HEK293T (cell line): ENCODE results near the gene CCM2.
"Not testable (repeated sequence)": the region's sequence is repeated elsewhere in the genome, so short reads cannot be mapped to it uniquely, and the experiment has no call there.

Experiments
- CTCF ChIA-PET: fragments of 350-600 bp; formaldehyde crosslinking; extraction: SDS; loops from one replicate; lab custom pipeline; 2021; ENCODE audit warnings: antibody characterized with exemption, inconsistent platforms; lab: Yijun Ruan, JAX
- POLR2A ChIA-PET: fragments of 350-600 bp; formaldehyde crosslinking; extraction: SDS; loops from one replicate; lab custom pipeline; 2020; ENCODE audit warnings: antibody characterized with exemption, inconsistent platforms; lab: Yijun Ruan, JAX
- DNase-seq: peaks from one replicate; pipeline ENCODE4 v3.0.0; 2012; ENCODE audit warnings: mixed read lengths; ENCODE audit errors: extremely low spot score
- ARNT ChIP-seq: fragments of 450-650 bp; IDR thresholded peaks from 2 replicates; pipeline ENCODE4 v1.6.1; 2017; ENCODE audit warnings: mild to moderate bottlenecking
- BHLHE40 ChIP-seq: fragments of 450-650 bp; IDR thresholded peaks from 2 replicates; pipeline ENCODE4 v1.6.1; 2016; ENCODE audit warnings: mild to moderate bottlenecking, moderate library complexity, borderline replicate concordance
- CTBP1 ChIP-seq: fragments of 450-650 bp; IDR thresholded peaks from 2 replicates; pipeline ENCODE4 v1.6.1; 2016; ENCODE audit warnings: borderline replicate concordance
- ELF4 ChIP-seq: fragments of 450-650 bp; IDR thresholded peaks from 2 replicates; pipeline ENCODE4 v1.6.1; 2017; ENCODE audit warnings: antibody characterized with exemption
- FOXA1 ChIP-seq: fragments of 450-650 bp; IDR thresholded peaks from 2 replicates; pipeline ENCODE4 v1.6.1; 2016; ENCODE audit warnings: mild to moderate bottlenecking
- FOXK2 ChIP-seq: fragments of 450-650 bp; IDR thresholded peaks from 2 replicates; pipeline ENCODE4 v1.6.1; 2016; ENCODE audit warnings: mild to moderate bottlenecking
- FOXM1 ChIP-seq: fragments of 450-650 bp; IDR thresholded peaks from 2 replicates; pipeline ENCODE4 v1.6.1; 2017; ENCODE audit warnings: mild to moderate bottlenecking, borderline replicate concordance
- HDGF ChIP-seq: fragments of 450-650 bp; IDR thresholded peaks from 2 replicates; pipeline ENCODE4 v1.6.1; 2017; ENCODE audit warnings: antibody characterized with exemption, borderline replicate concordance
- L3MBTL2 ChIP-seq: fragments of 450-650 bp; conservative IDR thresholded peaks from 2 replicates; pipeline ENCODE4 v1.6.1; 2016; ENCODE audit warnings: mild to moderate bottlenecking
- LEF1 ChIP-seq: fragments of 450-650 bp; IDR thresholded peaks from 2 replicates; pipeline ENCODE4 v1.6.1; 2017; ENCODE audit warnings: mild to moderate bottlenecking, borderline replicate concordance
- NFRKB ChIP-seq: fragments of 450-650 bp; IDR thresholded peaks from 2 replicates; pipeline ENCODE4 v1.6.1; 2016; ENCODE audit warnings: mild to moderate bottlenecking, moderate library complexity
- SP1 ChIP-seq: fragments of 450-650 bp; IDR thresholded peaks from 2 replicates; pipeline ENCODE4 v1.6.1; 2017
- SUZ12 ChIP-seq: fragments of 450-650 bp; IDR thresholded peaks from 2 replicates; pipeline ENCODE4 v1.6.1; 2016; ENCODE audit warnings: mild to moderate bottlenecking
- TARDBP ChIP-seq: fragments of 450-650 bp; IDR thresholded peaks from 2 replicates; pipeline ENCODE4 v1.6.1; 2016
- ZNF384 ChIP-seq: fragments of 450-650 bp; IDR thresholded peaks from 2 replicates; pipeline ENCODE4 v1.6.1; 2016
- TF ChIP-seq, protein P1 (sequence below): fragments of 450-650 bp; IDR thresholded peaks from 2 replicates; pipeline ENCODE4 v1.6.1; 2016

CCM2 gene

DNA sequence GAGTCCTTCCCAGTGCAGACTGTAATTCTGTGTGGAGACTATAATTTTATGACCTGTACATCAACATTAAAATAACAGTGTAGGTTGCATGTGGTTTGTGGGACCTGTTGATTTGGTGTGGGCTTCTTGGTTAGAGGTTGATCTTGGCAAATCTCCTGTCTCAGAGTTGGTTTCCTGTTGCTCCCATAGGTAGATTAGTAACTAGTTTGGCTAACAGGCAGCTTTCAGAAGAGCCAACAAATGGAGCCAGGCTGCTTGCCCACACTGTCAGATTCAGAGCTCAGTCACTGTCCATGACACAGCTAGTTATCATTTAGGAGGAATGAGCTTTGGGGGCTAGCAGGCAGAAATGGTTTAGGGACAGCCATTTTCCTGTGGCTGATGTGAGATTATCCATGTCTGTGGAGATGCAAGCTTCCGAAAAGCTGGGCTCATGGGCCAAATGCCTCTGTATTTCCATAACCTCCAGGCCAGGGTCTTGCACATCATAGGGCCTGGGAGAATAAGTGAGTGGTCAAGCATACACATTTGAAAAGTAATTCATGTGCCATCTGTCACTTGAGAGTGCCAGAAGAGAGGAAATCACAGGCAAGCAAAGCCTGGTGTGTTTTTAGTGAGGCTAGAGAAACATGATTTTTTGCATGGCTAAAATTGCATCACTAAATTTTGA, 33.4 kb downstream of the CCM2 start:
- CTCF ChIA-PET, result no interaction called here
- POLR2A ChIA-PET, result interaction anchor here (0.9 kb wide), 1 partner anchor 78 kb away, joined by 7 read pairs; the partner anchor contains the start of gene TBRG4
- DNase-seq, result no peak

DNA sequence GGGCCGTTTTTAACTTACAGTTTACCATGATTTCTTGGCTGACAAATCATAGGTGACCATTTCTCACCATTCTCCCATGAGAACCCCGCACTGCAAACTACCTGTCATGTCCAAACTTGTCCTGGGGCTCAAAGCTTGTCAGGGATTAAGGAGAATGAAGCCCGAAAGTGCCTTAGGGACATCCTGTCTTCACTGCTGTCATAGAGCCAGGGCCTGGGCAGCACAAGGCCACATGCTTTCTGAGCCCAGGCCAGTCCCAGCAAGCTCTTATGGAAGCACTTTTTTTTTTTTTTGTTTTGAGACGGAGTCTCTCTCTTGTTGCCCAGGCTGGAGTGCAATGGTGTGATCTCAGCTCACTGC, 33.9 kb downstream of the CCM2 start:
- no peak for DNase-seq
- no peak for TF ChIP-seq SP1
- TF ChIP-seq ARNT, result no peak
- no peak for TF ChIP-seq SUZ12
- TF ChIP-seq, protein P1, sequence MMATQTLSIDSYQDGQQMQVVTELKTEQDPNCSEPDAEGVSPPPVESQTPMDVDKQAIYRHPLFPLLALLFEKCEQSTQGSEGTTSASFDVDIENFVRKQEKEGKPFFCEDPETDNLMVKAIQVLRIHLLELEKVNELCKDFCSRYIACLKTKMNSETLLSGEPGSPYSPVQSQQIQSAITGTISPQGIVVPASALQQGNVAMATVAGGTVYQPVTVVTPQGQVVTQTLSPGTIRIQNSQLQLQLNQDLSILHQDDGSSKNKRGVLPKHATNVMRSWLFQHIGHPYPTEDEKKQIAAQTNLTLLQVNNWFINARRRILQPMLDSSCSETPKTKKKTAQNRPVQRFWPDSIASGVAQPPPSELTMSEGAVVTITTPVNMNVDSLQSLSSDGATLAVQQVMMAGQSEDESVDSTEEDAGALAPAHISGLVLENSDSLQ, result no peak
- TF ChIP-seq HDGF, result no peak
- TF ChIP-seq FOXK2, result no peak
- no peak for TF ChIP-seq TARDBP
- POLR2A ChIA-PET, result interaction anchor here (0.9 kb wide), 1 partner anchor 78 kb away, joined by 7 read pairs; the partner anchor contains the start of gene TBRG4
- CTCF ChIA-PET, result no interaction called here

More for the DNA sequence above, 33.4 kb downstream of the CCM2 start:
- TF ChIP-seq ELF4 (no peak), ARNT (no peak), SP1 (no peak), FOXA1 (no peak), SUZ12 (no peak), BHLHE40 (no peak), NFRKB (no peak), HDGF (no peak), LEF1 (no peak), CTBP1 (no peak), FOXM1 (no peak), TARDBP (no peak)
- TF ChIP-seq, protein P1, result no peak

DNA sequence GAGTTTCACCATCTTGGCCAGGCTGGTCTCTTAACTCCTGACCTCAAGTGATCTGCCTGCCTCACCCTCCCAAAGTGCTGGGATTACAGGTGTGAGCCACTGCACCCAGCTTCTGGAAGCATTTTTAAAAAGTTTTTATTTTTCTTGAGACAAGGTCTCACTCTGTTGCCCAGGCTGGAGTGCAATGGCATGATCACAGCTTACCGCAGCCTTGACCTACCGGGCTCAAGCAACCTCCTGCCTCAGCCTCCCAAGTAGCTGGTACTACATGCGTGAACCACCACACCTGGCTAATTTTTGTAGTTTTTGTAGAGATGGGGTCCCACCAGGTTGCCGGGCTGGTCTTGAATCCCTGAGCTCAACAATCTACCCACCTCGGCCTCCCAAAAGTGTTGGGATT, 34.7 kb downstream of the CCM2 start:
- POLR2A ChIA-PET, DNase-seq, CTCF ChIA-PET: not testable (repeated sequence)

DNA sequence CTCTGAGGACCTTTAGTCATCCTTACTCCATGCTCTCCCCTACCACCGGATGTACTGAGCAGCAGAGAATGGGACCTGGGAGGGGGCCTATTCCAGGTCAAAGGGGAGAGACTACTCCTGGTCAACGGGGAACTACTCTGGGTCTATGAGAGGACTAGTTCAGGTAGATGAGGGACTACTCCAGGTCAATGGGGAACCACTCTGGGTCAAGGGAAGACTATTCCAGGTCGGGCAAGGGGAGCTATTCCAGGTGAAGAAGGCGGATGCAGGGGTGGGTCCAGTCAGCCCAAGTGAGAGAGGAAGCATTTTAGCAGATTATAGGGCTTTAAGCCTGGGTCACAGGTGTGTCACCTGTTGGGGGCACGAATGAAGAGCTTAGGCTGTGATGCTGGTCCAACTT, 35.4 kb downstream of the CCM2 start:
- CTCF ChIA-PET, result interaction anchor here (0.5 kb wide), 1 partner anchor 28 kb away, joined by 4 read pairs; no protein-coding TSS in a partner anchor
- POLR2A ChIA-PET, result no interaction called here

DNA sequence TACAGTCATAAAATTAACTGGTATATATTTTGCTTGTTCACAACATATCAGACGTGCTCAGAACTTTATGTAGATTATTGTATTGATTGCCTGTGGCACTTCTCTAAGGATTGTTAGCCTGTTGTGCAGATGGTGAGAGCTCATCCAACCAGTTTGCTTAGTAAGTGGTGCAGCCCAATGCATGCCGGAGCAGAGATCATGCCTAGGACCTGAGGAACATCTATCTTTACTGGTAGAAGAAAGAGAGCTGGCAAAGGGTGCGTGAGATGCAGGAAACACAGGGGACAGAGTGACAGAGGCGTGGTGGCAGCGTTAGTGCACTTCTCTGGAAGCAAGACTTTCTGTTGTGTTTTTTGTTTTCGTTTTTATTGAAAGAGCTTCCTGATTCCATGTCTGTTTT, 35.9 kb downstream of the CCM2 start:
- no peak for DNase-seq
- TF ChIP-seq SP1 (no peak), ZNF384 (no peak)
- CTCF ChIA-PET, result interaction anchor here (0.5 kb wide), 1 partner anchor 27 kb away, joined by 4 read pairs; no protein-coding TSS in a partner anchor
- POLR2A ChIA-PET, result no interaction called here

More for the DNA sequence above, 35.4 kb downstream of the CCM2 start:
- DNase-seq, result no peak
- TF ChIP-seq ZNF384, result no peak
- TF ChIP-seq LEF1, result no peak
- TF ChIP-seq, protein P1, result no peak
- no peak for TF ChIP-seq FOXK2
- TF ChIP-seq SP1, result no peak
- TF ChIP-seq ARNT, result no peak
- TF ChIP-seq BHLHE40, result no peak
- no peak for TF ChIP-seq ELF4
- TF ChIP-seq HDGF, result no peak
- TF ChIP-seq L3MBTL2, result no peak
- TF ChIP-seq CTBP1, result no peak
- TF ChIP-seq FOXA1, result no peak
- TF ChIP-seq NFRKB, result no peak
- TF ChIP-seq FOXM1, result no peak

DNA sequence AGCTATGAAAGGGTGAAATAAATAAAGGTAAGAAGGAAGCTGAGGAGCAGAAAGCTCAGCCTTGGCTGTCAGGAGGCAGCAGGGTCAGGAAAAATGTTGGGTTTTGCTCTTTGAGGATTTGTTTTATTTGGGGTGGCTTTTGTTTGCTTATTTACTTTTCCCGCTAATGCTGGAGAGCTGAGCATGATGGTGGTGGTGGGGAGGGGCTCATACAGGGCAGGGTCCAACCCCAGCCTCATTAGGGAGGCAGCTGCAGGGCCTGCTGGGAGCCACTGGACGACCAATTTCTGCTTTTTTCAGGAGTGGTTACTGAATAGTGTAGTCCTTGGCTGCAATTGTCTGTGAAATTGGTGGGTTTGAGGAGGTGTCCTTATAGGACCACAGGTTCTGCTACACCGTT, 36.3 kb downstream of the CCM2 start:
- POLR2A ChIA-PET, result no interaction called here

More for the DNA sequence above, 36.3 kb downstream of the CCM2 start:
- TF ChIP-seq FOXM1 (no peak), NFRKB (no peak), BHLHE40 (no peak), CTBP1 (no peak), HDGF (no peak), ZNF384 (no peak), SP1 (no peak), ARNT (no peak)
- TF ChIP-seq, protein P1, result no peak
- no peak for DNase-seq
- CTCF ChIA-PET, result no interaction called here
